GM13976 (cell line): ENCODE data around the gene ATP5IF1.

Experiments
- DNase-seq: peaks from one replicate; pipeline ENCODE4 v3.0.0; 2012; ENCODE audit warnings: low spot score
- CTCF ChIP-seq: IDR thresholded peaks from 2 replicates; pipeline ENCODE4 v1.5.1; 2012; ENCODE audit warnings: borderline replicate concordance, mild to moderate bottlenecking; ENCODE audit not compliant: insufficient read depth; ENCODE audit errors: extremely low read depth, missing control alignments, control extremely low read depth
- in situ Hi-C: fragments of 300-500 bp; cut with MboI; formaldehyde crosslinking; loops from one replicate; pipeline ENCODE4 v1.12.0; 2022; ENCODE audit warnings: low sequenced_read_pairs, mixed read lengths, inconsistent platforms; ENCODE audit not compliant: unreplicated experiment

ATP5IF1 gene

DNA sequence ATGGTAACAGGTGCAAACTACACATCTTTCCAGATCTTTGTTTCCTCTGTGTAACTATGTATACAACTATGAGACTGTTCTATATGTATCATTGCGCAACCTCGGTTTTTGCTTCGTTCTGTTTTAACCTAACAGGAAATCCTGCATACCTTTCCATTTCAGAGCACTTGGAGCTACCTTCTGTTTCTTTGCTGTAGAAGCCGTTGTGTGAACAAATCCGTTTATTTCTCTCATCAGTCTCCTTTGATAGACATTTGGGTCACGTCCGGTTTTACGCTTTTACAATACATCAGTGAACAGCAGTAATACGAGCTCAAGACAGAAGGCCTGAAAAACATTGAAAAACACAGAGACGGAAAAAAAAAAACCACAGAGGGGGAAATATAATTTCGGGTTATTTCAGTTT is 10.5 kb downstream of the ATP5IF1 start:
- in situ Hi-C loops: no loop called here
- no peak for TF ChIP-seq CTCF
- no peak for DNase-seq

DNA sequence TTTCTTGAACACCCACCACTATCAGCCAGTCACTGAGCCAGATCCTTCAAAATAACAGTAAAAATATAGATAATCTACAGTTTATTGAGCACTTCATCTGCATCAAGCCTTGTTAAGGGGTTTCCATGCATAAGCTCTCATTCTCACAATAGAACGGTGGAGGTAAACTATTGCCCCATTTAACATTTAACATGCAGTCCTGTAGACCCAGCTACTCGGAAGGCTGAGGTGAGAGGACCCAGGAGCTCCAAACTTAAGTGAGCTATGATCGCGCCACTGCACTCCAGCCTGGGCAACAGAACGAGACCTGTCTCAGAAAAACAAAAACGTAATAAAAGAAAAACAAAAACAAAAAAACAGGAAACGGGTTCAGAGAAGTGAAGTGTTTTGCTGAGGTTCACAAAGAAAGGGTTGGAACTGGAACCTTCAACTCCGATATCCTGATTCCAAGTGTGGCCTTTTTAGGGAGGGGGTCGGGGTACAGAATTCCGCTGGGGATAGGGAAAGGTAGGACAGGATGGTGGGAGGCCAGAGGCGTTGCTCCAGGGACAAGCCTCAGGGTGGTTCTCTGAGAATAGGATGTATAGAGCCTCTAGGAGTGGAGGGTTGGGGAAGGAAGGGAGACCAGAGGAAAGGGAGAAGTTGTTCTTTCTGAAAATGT is 11.8 kb downstream of the ATP5IF1 start:
- no peak for DNase-seq
- in situ Hi-C loops: no loop called here
- TF ChIP-seq CTCF: no peak

- DNase-seq: peak; percentile 68
- TF ChIP-seq CTCF: peak; percentile 89
- in situ Hi-C loops: no loop called here
Measured at GRCh38 chr1:28248273-28249012, 12.5 kb downstream of the ATP5IF1 start.

- no peak for TF ChIP-seq CTCF
- DNase-seq: peak; percentile 40
- in situ Hi-C loops: no loop called here
Measured at GRCh38 chr1:28249013-28249865, 13.3 kb downstream of the ATP5IF1 start.

DNA sequence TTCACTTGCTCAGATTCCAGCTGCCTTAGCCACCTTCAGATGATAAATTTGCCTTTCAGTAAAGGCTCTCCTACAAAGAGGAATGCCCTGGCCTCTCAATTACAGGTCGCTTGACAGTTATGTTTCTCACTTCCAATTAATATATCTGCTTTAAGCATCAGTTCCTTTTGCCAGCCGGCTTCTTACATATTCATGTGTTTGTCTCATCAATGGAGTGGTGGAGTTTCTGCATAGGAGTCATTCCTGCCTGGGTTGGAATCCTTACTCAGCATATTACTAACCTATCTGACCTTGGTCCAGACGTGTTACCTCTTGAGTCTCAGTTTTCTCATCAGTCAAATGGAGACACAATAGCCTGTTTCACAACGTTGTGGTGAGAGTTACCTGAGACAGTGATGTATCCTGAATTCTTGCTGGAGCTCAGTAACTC is 14.0 kb downstream of the ATP5IF1 start:
- no peak for TF ChIP-seq CTCF
- DNase-seq: no peak
- in situ Hi-C loops: no loop called here

DNA sequence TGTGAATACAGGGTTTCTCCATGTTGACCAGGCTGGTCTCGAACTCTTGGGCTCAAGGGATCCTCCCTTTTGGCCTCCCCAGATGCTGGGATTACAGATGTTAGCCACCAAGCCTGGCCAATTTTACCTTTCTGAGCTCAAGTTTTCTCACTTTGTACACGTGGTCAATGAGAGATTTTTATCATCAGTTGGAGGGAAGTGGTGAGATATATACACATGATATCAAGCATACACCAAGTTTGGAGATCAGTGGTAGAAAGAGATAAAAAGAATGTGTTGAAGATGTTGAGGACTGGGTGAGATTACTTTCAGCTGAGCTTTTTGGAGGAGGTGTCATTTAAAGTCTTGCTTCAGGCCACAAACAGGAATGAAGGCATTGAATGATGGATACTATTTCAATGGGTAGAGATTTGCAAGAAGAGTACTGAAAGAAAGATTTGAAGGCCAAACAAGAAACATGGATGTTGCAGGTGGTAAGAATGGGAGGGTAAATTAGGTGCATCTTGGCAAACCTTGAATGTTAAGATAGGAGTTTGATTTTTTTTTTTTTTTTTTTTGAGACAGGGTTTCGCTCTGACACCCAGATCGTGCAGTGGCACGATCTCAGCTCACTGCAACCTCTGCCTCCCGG is 20.4 kb downstream of the ATP5IF1 start:
- DNase-seq: no peak
- in situ Hi-C loops: no loop called here
- TF ChIP-seq CTCF: no peak
